Mesendoderm (in vitro differentiated cells): ENCODE data around the gene COL4A4.
A peak's percentile ranks its signal among the peaks of the same experiment; 100 is the strongest.

Experiments
- DNase-seq: peaks from one replicate; pipeline ENCODE4 v3.0.0; 2013
- H2AK5ac ChIP-seq: 2 replicates; pipeline ENCODE4 v1.6.1; 2013; ENCODE audit warnings: low read length, inconsistent platforms
- H2BK120ac ChIP-seq: 2 replicates; pipeline ENCODE4 v1.6.1; 2013; ENCODE audit warnings: low read depth, mild to moderate bottlenecking, low read length, moderate library complexity, mixed read lengths
- H2BK15ac ChIP-seq: replicated peaks from 2 replicates; pipeline ENCODE4 v1.6.1; 2013; ENCODE audit warnings: low read depth, mild to moderate bottlenecking, moderate library complexity
- H2BK5ac ChIP-seq: 2 replicates; pipeline ENCODE4 v1.6.1; 2013; ENCODE audit warnings: low read length, inconsistent platforms
- H3K18ac ChIP-seq: 2 replicates; pipeline ENCODE4 v1.6.1; 2013; ENCODE audit warnings: mild to moderate bottlenecking, low read length, mixed read lengths
- H3K23ac ChIP-seq: one replicate; pipeline ENCODE4 v1.6.1; 2013; ENCODE audit warnings: low read length
- H3K27ac ChIP-seq: 2 replicates; pipeline ENCODE4 v1.5.1; 2013; ENCODE audit warnings: low read depth, mild to moderate bottlenecking, inconsistent platforms, low read length, moderate library complexity
- H3K27me3 ChIP-seq: 2 replicates; pipeline ENCODE4 v1.6.1; 2013; ENCODE audit warnings: low read length, control low read depth, mild to moderate bottlenecking, inconsistent platforms; ENCODE audit not compliant: insufficient read depth, poor library complexity
- H3K36me3 ChIP-seq: 2 replicates; pipeline ENCODE4 v1.6.1; 2013; ENCODE audit warnings: low read length, inconsistent platforms; ENCODE audit not compliant: control insufficient read depth, insufficient read depth
- H3K4ac ChIP-seq: one replicate; pipeline ENCODE4 v1.6.1; 2013; ENCODE audit warnings: low read depth, mild to moderate bottlenecking, low read length, moderate library complexity
- H3K4me1 ChIP-seq: 2 replicates; pipeline ENCODE4 v1.6.1; 2013; ENCODE audit warnings: low read depth, low read length, inconsistent platforms; ENCODE audit not compliant: control insufficient read depth
- H3K4me2 ChIP-seq: 2 replicates; pipeline ENCODE4 v1.6.1; 2013; ENCODE audit warnings: low read length
- H3K4me3 ChIP-seq: 2 replicates; pipeline ENCODE4 v1.5.1; 2013; ENCODE audit warnings: mild to moderate bottlenecking, low read length
- H3K56ac ChIP-seq: one replicate; pipeline ENCODE4 v1.6.1; 2013; ENCODE audit warnings: low read length
- H3K79me1 ChIP-seq: 2 replicates; pipeline ENCODE4 v1.6.1; 2013; ENCODE audit warnings: low read length, inconsistent platforms
- H3K79me2 ChIP-seq: 2 replicates; pipeline ENCODE4 v1.6.1; 2013; ENCODE audit warnings: mild to moderate bottlenecking, low read length; ENCODE audit not compliant: control insufficient read depth, insufficient read depth
- H3K9ac ChIP-seq: 2 replicates; pipeline ENCODE4 v1.6.1; 2013; ENCODE audit warnings: low read length, inconsistent platforms
- H4K5ac ChIP-seq: one replicate; pipeline ENCODE4 v1.6.1; 2013; ENCODE audit warnings: low read length
- H4K8ac ChIP-seq: one replicate; pipeline ENCODE4 v1.6.1; 2013; ENCODE audit warnings: low read depth, mild to moderate bottlenecking, control low read depth, low read length, moderate library complexity
- WGBS: extraction: QIAGEN DNeasy Blood & Tissue Kit; methylation state at CpG from one replicate; pipeline ENCODE4 v1.1.7; 2013; ENCODE audit warnings: low lambda C conversion rate, missing lambda C conversion rate; ENCODE audit not compliant: insufficient coverage; ENCODE audit errors: extremely low coverage; 5-methylcytosine and 5-hydroxymethylcytosine counted together

COL4A4 gene

GRCh38 chr2:226985583-226985946, 178.4 kb downstream of the COL4A4 start:
- H2AK5ac ChIP-seq = no peak overlapping the region
- no peaks in the 10 kb centered on the region for H3K79me2 ChIP-seq
- H3K4ac ChIP-seq = no peak overlapping the region
- H2BK15ac ChIP-seq = no peak overlapping the region
- no peak overlapping the region for H3K27ac ChIP-seq
- H3K4me3 ChIP-seq = no peak overlapping the region
- no peak overlapping the region for H3K23ac ChIP-seq
- no peak overlapping the region for H4K5ac ChIP-seq
- no peak for DNase-seq
- peaks cover 2% of the 10 kb centered on the region for H3K79me1 ChIP-seq
- no peak overlapping the region for H3K9ac ChIP-seq
- no peak overlapping the region for H3K56ac ChIP-seq
- H3K27me3 ChIP-seq = no peaks in the 10 kb centered on the region
- H4K8ac ChIP-seq = no peak overlapping the region
- H3K4me2 ChIP-seq = no peak overlapping the region
- no peak overlapping the region for H2BK120ac ChIP-seq
- no peaks in the 10 kb centered on the region for H3K36me3 ChIP-seq
- no CpG with 5 or more reads among the region's 5 CpGs for WGBS
- H2BK5ac ChIP-seq = no peak overlapping the region
- H3K4me1 ChIP-seq = peaks cover 7% of the 10 kb centered on the region
- no peak overlapping the region for H3K18ac ChIP-seq

DNA sequence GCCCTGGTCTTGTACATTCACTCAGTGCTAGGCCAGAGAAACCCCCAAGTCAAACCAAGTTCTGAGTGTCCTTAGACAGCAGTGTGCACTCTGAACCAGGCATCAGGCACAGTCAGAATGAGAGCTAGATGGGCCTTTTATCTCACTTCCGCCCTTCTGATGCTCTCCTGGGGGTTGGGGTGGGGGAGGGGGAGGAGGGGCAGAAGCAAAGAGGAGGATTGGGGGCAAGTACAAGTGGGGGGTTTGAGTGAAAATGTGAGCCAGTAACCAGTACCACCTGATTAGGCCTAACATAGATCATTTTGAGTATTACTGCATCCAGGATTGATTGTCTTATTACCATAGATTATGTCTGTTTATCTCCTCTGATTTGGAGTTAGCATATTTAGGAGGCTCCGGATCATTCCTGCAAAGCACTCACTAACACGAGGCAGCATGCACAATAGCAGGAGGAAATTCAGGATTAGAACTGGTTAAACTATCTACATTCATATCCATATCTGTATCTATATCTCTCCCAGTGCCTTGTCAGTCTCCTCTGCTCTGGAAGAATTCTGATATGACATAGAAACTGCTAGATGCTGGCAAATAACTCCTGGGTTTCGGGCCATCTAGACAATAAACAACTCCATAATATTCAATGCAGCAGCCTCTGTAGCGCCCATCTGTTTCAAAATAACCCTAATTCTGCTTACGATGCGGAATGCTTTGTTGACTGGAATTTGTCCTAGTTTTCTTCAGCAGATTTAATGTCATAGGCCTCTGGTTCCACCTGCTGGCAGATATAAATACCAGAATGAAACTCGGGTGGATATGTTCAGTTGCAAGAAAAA, 179.0 kb downstream of the COL4A4 start:
- Histone ChIP-seq H3K4me2 (no peak overlapping the region), H2BK5ac (no peak overlapping the region), H3K9ac (no peak overlapping the region), H2AK5ac (no peak overlapping the region), H3K36me3 (no peaks in the 10 kb centered on the region), H3K4me1 (peaks cover 7% of the 10 kb centered on the region), H3K18ac (peak overlapping the region; percentile 52), H3K23ac (no peak overlapping the region), H3K4me3 (no peak overlapping the region), H3K56ac (peak overlapping the region; percentile 37), H3K79me1 (peaks cover 2% of the 10 kb centered on the region), H4K5ac (no peak overlapping the region), H3K79me2 (no peaks in the 10 kb centered on the region), H3K27ac (no peak overlapping the region), H2BK120ac (no peak overlapping the region), H3K27me3 (no peaks in the 10 kb centered on the region), H4K8ac (no peak overlapping the region), H3K4ac (no peak overlapping the region), H2BK15ac (peak overlapping the region; percentile 76)
- no CpG with 5 or more reads among the region's 8 CpGs for WGBS
- peak; percentile 74 for DNase-seq

- Histone ChIP-seq H3K27me3 (no peaks in the 10 kb centered on the region), H3K36me3 (no peaks in the 10 kb centered on the region), H3K4me3 (no peak overlapping the region), H3K9ac (no peak overlapping the region), H3K79me2 (no peaks in the 10 kb centered on the region), H4K5ac (no peak overlapping the region), H3K4ac (peak overlapping the region; percentile 18), H4K8ac (no peak overlapping the region), H3K56ac (peak overlapping the region; percentile 37), H3K18ac (peak overlapping the region; percentile 52), H2BK15ac (no peak overlapping the region), H3K4me1 (peaks cover 7% of the 10 kb centered on the region), H2BK5ac (peak overlapping the region; percentile 67), H3K79me1 (peaks cover 2% of the 10 kb centered on the region), H3K23ac (no peak overlapping the region), H2AK5ac (no peak overlapping the region), H3K27ac (no peak overlapping the region), H3K4me2 (no peak overlapping the region), H2BK120ac (no peak overlapping the region)
- no CpG with 5 or more reads among the region's 12 CpGs for WGBS
- peak; percentile 67 for DNase-seq
These were observed 179.9 kb downstream of the COL4A4 start for GRCh38 chr2:226983895-226984749.

- H2BK15ac ChIP-seq = no peak overlapping the region
These were observed 182.1 kb downstream of the COL4A4 start for GRCh38 chr2:226981791-226982326.

GRCh38 chr2:226979004-226979403, 185.0 kb downstream of the COL4A4 start:
- no peak overlapping the region for H3K23ac ChIP-seq
- H3K4me2 ChIP-seq = no peak overlapping the region
- no peak overlapping the region for H3K56ac ChIP-seq
- H3K79me1 ChIP-seq = peaks cover 2% of the 10 kb centered on the region
- no peaks in the 10 kb centered on the region for H3K27me3 ChIP-seq
- no peak overlapping the region for H2BK5ac ChIP-seq
- DNase-seq = peak; percentile 57
- WGBS = no CpG with 5 or more reads among the region's 4 CpGs
- H3K18ac ChIP-seq = no peak overlapping the region
- no peaks in the 10 kb centered on the region for H3K79me2 ChIP-seq
- no peaks in the 10 kb centered on the region for H3K36me3 ChIP-seq
- no peak overlapping the region for H2BK120ac ChIP-seq
- no peak overlapping the region for H2BK15ac ChIP-seq
- H3K4me1 ChIP-seq = no peaks in the 10 kb centered on the region
- no peak overlapping the region for H3K9ac ChIP-seq
- no peak overlapping the region for H3K4ac ChIP-seq
- H2AK5ac ChIP-seq = no peak overlapping the region
- H3K4me3 ChIP-seq = no peak overlapping the region
- H4K8ac ChIP-seq = no peak overlapping the region
- no peak overlapping the region for H4K5ac ChIP-seq
- no peak overlapping the region for H3K27ac ChIP-seq

More at GRCh38 chr2:226981791-226982326, 182.1 kb downstream of the COL4A4 start:
- H3K18ac ChIP-seq = no peak overlapping the region
- peaks cover 2% of the 10 kb centered on the region for H3K79me1 ChIP-seq
- H4K5ac ChIP-seq = no peak overlapping the region
- H3K4ac ChIP-seq = no peak overlapping the region
- no peak overlapping the region for H3K27ac ChIP-seq
- no peaks in the 10 kb centered on the region for H3K79me2 ChIP-seq
- H3K4me1 ChIP-seq = peaks cover 7% of the 10 kb centered on the region
- H3K23ac ChIP-seq = no peak overlapping the region
- no peaks in the 10 kb centered on the region for H3K36me3 ChIP-seq
- H3K27me3 ChIP-seq = no peaks in the 10 kb centered on the region
- no peak overlapping the region for H3K4me2 ChIP-seq
- H3K4me3 ChIP-seq = no peak overlapping the region
- DNase-seq = peak; percentile 51
- no peak overlapping the region for H2BK120ac ChIP-seq
- no peak overlapping the region for H2AK5ac ChIP-seq
- no peak overlapping the region for H4K8ac ChIP-seq
- H2BK5ac ChIP-seq = no peak overlapping the region
- no peak overlapping the region for H3K56ac ChIP-seq
- no CpG with 5 or more reads among the region's 3 CpGs for WGBS
- no peak overlapping the region for H3K9ac ChIP-seq
